ENCODE results near the gene GADD45GIP1.
"Not testable (repeated sequence)": the region's sequence is repeated elsewhere in the genome, so short reads cannot be mapped to it uniquely, and the experiment has no call there.

GADD45GIP1 gene

GRCh38 chr19:12938779-12939601 is 18.0 kb downstream of the GADD45GIP1 start:
- peak; percentile 32 for DNase-seq

GRCh38 chr19:12937927-12938778 is 18.9 kb downstream of the GADD45GIP1 start, which contains the start of gene CALR:
Gene CALR (plus strand): TSS chr19:12938609. CDS start chr19:12938680, 71 bp downstream.
- peak; percentile 99 for DNase-seq

- DNase-seq = peak; percentile 68
Observed at GRCh38 chr19:12937093-12937926, 19.7 kb downstream of the GADD45GIP1 start.

- DNase-seq = peak; percentile 16
Observed at GRCh38 chr19:12936582-12936981, 20.4 kb downstream of the GADD45GIP1 start.

GRCh38 chr19:12935071-12935470 is 22.0 kb downstream of the GADD45GIP1 start:
- no peak for DNase-seq

- peak; percentile 87 for DNase-seq
Observed at GRCh38 chr19:12933287-12934072, 23.5 kb downstream of the GADD45GIP1 start, which contains the start of gene FARSA. Gene FARSA (minus strand): TSS chr19:12933711. CDS start chr19:12933696, 15 bp downstream.

- no peak for DNase-seq
Observed at GRCh38 chr19:12932392-12933286, 24.4 kb downstream of the GADD45GIP1 start.

GRCh38 chr19:12930002-12930645 is 26.9 kb downstream of the GADD45GIP1 start:
- no peak for DNase-seq

GRCh38 chr19:12924621-12925310 is 32.3 kb downstream of the GADD45GIP1 start:
- no peak for DNase-seq

GRCh38 chr19:12922959-12923358 is 34.1 kb downstream of the GADD45GIP1 start:
- no peak for DNase-seq

- DNase-seq = no peak
Observed at GRCh38 chr19:12921047-12921446, 36.0 kb downstream of the GADD45GIP1 start.

GRCh38 chr19:12918253-12918652 is 38.8 kb downstream of the GADD45GIP1 start:
- no peak for DNase-seq

GRCh38 chr19:12915860-12916259 is 41.2 kb downstream of the GADD45GIP1 start:
- DNase-seq = not testable (repeated sequence)

- DNase-seq = no peak
Observed at GRCh38 chr19:12913851-12914690, 43.0 kb downstream of the GADD45GIP1 start.

GRCh38 chr19:12913011-12913561 is 43.9 kb downstream of the GADD45GIP1 start:
- DNase-seq = peak; percentile 91

GRCh38 chr19:12912571-12912970 is 44.5 kb downstream of the GADD45GIP1 start:
- peak; percentile 94 for DNase-seq

GRCh38 chr19:12907166-12907565 is 49.9 kb downstream of the GADD45GIP1 start:
- DNase-seq = no peak
